Cerebellar nuclear complex (tissue), 1 donor: ENCODE data around the gene CANT1.

Experiments used
- DNase-seq, 2 experiments: peaks; one replicate each; lab custom pipeline; 2025; lab: John Stamatoyannopoulos, UW

Gene CANT1

GRCh38 chr17:79009397-79010303, at the start of gene CANT1:
Gene CANT1 (minus strand): TSS chr17:79009764. CDS start chr17:78997622, 12,142 bp downstream.
- DNase-seq = no peak

DNA sequence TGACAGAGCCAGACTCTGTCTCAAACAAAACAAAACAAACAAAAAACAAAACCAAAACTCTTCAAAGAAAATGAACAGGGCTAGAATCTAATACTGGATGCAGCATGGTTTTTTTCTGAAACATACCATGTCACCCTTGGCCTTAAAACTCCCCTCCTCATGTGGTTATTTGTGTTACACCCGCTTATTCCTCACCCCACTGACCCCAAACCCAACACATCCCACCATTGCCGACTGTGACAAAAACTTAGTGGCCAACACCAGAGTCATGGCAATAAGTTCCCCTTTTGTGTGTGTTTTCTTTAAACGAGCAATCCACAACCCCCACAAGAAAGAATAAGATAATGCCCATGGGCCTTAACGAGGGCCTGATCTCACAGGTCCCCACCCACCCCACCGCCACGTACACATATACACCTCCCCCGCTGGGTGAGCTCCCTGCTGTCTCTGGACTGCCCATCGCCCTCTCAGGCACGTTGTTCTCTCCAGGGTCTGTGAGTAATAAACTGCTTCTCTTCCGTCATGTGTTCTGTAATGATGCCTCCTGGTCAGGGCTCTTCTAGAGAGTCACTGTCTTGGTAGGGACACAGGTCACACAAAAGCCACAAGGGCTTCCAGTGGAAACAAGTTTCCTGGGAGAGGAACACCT, 48.3 kb upstream of the CANT1 start:
- no peak for DNase-seq

GRCh38 chr17:79055197-79055596, 45.6 kb upstream of the CANT1 start:
- DNase-seq = no peak

GRCh38 chr17:79054200-79054960, 44.8 kb upstream of the CANT1 start:
- no peak for DNase-seq

GRCh38 chr17:79053251-79053925, 43.8 kb upstream of the CANT1 start:
- DNase-seq = no peak

DNA sequence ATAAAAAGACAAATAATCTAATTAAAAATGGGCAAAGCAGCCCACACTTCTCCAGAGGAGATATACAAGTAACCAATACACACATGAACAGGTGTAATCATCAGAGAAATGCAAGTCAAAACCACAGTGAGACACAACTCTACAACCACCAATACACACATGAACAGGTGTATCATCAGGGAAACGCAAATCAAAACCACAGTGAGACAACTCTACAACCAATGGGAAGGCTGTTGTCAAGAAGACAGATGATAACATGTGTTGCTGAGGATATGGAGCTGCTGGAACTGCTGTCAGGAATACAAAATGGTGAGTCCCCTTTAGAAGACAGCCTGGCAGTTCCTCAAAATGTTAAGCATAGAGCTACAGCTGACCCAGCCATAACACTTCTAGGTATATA, 42.6 kb upstream of the CANT1 start:
- DNase-seq = no peak

DNA sequence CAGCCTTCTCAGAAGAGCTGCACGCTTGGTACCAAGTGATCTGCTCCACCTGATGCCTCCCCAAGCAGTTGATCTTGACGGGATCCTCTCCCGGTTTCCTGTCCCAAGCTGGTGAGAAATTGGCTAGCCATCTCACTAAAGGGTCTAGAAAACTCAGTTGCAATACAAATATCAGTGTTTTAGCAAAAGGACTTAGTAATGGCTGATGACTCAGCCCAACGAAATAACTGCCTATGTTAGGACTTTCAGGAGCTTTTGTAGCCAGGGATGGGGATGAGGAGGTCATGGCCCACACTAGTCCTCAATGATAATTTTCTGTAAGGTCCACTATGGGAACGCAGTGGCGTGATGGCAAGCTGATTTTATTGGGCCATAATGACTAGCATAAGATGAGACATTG, 41.7 kb upstream of the CANT1 start:
- DNase-seq = no peak

GRCh38 chr17:79050551-79050950, 41.0 kb upstream of the CANT1 start:
- DNase-seq = peak in 1 of 2 experiments; percentile 20

- no peak for DNase-seq
Observed at GRCh38 chr17:79049821-79050220, 40.3 kb upstream of the CANT1 start.

DNA sequence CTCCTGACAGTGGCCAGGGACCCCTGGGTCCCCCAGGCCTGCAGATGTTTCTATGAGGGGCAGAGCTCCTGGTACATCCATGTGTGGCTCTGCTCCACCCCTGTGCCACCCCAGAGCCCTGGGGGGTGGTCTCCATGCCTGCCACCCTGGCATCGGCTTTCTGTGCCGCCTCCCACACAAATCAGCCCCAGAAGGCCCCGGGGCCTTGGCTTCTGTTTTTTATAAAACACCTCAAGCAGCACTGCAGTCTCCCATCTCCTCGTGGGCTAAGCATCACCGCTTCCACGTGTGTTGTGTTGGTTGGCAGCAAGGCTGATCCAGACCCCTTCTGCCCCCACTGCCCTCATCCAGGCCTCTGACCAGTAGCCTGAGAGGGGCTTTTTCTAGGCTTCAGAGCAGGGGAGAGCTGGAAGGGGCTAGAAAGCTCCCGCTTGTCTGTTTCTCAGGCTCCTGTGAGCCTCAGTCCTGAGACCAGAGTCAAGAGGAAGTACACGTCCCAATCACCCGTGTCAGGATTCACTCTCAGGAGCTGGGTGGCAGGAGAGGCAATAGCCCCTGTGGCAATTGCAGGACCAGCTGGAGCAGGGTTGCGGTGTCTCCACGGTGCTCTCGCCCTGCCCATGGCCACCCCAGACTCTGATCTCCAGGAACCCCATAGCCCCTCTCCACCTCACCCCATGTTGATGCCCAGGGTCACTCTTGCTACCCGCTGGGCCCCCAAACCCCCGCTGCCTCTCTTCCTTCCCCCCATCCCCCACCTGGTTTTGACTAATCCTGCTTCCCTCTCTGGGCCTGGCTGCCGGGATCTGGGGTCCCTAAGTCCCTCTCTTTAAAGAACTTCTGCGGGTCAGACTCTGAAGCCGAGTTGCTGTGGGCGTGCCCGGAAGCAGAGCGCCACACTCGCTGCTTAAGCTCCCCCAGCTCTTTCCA, 39.5 kb upstream of the CANT1 start:
- DNase-seq = no peak

DNA sequence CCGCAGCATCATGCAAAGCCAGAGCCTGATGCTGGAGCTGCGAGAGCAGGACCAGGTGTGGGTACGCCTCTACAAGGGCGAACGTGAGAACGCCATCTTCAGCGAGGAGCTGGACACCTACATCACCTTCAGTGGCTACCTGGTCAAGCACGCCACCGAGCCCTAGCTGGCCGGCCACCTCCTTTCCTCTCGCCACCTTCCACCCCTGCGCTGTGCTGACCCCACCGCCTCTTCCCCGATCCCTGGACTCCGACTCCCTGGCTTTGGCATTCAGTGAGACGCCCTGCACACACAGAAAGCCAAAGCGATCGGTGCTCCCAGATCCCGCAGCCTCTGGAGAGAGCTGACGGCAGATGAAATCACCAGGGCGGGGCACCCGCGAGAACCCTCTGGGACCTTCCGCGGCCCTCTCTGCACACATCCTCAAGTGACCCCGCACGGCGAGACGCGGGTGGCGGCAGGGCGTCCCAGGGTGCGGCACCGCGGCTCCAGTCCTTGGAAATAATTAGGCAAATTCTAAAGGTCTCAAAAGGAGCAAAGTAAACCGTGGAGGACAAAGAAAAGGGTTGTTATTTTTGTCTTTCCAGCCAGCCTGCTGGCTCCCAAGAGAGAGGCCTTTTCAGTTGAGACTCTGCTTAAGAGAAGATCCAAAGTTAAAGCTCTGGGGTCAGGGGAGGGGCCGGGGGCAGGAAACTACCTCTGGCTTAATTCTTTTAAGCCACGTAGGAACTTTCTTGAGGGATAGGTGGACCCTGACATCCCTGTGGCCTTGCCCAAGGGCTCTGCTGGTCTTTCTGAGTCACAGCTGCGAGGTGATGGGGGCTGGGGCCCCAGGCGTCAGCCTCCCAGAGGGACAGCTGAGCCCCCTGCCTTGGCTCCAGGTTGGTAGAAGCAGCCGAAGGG, 38.6 kb upstream of the CANT1 start:
- DNase-seq = no peak

DNA sequence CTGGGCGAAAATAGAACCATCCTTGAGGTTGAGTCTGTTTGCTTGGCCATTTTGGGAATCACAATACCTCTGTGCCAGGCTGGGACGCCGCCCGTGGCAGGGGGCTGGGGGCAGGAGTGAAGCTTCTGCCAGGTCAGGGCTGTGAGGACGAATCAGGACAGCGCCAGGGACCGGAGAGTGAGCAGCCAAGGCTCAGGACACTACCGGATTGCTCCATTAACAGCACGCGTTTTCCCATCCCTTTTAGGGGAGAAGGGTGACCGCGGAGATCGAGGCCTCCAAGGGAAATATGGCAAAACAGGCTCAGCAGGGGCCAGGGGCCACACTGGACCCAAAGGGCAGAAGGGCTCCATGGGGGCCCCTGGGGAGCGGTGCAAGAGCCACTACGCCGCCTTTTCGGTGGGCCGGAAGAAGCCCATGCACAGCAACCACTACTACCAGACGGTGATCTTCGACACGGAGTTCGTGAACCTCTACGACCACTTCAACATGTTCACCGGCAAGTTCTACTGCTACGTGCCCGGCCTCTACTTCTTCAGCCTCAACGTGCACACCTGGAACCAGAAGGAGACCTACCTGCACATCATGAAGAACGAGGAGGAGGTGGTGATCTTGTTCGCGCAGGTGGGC, 37.8 kb upstream of the CANT1 start:
- DNase-seq = no peak

DNA sequence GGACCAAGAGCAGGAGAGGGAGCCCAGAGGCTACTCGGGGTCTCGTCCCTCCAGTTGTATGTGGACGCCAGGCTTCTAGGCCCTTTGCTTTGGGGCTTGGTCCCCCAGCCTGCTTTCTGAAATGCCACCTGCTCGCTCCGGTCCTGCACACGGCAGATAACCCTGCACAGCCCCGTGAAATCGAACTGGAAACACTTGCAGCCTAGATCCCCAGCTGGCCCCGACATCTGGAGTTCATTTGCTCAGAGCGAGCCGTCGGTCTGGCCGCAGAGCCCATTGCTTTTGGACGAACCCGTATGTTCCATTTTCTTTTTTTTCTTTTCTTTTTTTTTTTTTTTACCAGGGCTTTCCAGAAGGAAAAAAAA, 37.3 kb upstream of the CANT1 start:
- DNase-seq = no peak

DNA sequence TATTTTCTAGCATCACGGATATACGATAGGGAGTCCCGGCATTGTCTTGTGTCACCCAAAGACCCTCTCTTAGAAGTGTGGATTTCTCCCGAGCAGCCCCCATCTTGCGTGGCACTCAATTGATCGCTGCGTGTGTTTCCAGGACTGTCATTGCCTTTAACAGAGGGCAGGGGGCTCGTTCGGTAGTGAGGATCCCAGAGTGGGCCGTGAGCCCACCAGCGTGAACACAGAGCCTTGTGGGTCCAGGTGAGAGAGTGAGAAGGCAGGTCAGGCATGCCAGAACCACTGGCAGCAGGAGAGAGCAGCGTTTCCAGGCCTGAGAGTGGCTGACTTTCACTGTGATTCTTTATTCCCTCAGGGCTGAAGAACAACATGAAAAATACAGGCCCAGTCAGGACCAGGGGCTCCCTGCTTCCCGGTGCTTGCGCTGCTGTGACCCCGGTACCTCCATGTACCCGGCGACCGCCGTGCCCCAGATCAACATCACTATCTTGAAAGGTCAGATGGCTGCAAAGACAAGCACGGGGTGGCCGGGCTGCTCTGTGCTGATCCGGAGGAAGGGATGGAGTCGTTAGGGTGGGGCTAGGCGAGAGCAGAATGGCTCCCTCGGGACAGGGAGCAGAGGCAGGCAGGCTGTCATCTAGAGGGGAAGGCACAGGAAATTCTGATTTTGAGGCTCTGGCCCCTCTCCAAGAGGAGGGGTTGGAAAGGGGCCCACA, 36.8 kb upstream of the CANT1 start:
- DNase-seq = no peak

GRCh38 chr17:79045842-79046196, 36.3 kb upstream of the CANT1 start:
- peak in 1 of 2 experiments; percentile 55 for DNase-seq

DNA sequence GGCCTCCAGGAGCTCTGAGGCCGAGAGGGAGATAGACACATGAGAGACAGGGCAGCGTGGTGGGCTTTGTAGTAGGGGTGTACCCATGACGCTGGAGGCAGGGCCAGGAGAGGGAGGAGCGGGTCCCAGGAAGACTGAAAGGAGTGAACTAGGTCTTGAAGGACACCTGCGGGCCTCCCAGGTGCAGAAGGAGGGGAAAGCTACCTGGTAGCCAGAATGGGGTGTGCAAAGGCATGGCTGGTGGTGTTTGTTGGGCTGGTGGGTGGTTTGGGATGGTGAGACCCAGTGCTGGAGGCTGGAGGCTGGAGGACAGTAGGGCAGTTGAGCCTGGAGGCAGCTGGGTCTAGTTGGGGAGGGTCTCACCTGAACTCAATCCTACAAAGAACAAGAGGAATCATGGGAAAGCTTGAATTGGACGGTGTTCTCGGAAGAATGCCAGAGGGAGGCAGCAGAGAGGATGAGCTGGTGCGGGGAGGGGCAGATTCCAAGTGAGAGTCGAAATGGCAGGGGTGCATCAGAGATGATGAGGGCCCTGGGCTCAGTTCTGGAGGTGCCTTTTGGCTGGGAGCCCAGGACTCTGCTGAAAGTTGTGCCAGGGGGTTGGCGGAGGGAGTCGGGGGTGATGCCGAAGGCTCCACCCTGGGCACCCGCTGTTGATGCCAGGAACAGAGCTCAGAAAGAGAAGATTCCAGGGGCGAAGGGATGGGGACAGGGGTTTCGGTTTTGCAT, 35.6 kb upstream of the CANT1 start:
- DNase-seq = no peak

GRCh38 chr17:79044462-79044861, 34.9 kb upstream of the CANT1 start:
- DNase-seq = no peak

- no peak for DNase-seq
Observed at GRCh38 chr17:79043931-79044320, 34.4 kb upstream of the CANT1 start.
